Measurements from ENCODE around the gene NCKAP5.

The NCKAP5 gene

DNA sequence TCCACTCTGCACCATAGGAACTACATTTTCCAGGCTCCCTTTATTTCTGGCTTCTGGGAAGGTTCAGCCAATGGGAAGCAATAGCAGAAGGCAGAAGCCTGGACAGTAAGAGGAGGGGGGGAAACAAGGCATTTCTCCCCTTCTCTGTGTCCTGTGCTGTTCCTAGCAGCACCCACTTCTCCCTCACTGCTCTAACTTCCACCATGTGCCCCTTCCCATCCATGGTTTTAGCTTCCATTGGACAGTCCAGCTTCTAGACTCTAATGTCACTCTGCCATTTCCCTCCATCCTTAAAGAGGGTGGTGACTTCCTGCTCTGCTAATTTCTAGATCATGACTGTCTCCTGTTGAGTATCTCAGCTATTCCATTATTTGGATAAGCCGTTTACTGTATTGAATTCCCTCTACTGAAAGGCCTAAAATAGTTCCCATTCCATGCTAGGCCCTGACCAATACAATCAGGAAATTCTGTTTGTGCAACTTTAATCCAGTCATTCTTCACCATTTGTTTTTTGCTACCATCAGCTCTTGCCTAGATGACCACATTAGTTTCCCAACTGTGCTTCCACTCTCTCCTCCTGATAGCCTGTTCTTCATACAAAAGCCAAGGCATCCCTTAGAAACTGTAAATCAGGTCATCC is 877.5 kb downstream of the NCKAP5 start:
- Mint-ChIP-seq H3K4me3 (no peak overlapping the region), H3K27ac (no peak overlapping the region), H3K36me3 (ENCODE audit: low read depth) (no peaks in the 10 kb centered on the region), H3K4me1 (no peaks in the 10 kb centered on the region), H3K9me3 (no peaks in the 10 kb centered on the region), H3K27me3 (ENCODE audit: low read depth) (peaks cover 2% of the 10 kb centered on the region)
- TF ChIP-seq, protein P1, sequence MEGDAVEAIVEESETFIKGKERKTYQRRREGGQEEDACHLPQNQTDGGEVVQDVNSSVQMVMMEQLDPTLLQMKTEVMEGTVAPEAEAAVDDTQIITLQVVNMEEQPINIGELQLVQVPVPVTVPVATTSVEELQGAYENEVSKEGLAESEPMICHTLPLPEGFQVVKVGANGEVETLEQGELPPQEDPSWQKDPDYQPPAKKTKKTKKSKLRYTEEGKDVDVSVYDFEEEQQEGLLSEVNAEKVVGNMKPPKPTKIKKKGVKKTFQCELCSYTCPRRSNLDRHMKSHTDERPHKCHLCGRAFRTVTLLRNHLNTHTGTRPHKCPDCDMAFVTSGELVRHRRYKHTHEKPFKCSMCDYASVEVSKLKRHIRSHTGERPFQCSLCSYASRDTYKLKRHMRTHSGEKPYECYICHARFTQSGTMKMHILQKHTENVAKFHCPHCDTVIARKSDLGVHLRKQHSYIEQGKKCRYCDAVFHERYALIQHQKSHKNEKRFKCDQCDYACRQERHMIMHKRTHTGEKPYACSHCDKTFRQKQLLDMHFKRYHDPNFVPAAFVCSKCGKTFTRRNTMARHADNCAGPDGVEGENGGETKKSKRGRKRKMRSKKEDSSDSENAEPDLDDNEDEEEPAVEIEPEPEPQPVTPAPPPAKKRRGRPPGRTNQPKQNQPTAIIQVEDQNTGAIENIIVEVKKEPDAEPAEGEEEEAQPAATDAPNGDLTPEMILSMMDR (IDR thresholded peaks at IDR 0.05; ENCODE audit: unreplicated experiment in 3 of 3) = no peak

DNA sequence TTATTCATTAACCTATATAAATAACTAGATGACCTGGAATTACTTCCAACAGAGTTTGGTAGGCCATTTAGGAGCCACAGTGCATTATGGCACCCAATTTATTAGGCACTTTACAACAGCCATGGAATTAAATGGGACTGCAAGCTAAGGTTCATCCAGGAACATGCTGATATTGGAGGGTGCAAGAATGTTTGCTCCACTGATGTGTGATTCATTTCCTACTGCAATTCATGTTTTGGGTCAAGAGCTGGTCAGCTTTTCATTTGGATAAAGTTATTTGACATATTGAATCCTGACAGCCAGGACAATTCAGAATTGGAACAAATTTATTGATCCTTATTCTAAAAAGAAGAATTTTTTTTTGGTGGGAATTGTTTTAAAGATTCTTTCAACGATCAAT is 886.5 kb downstream of the NCKAP5 start:
- no peak overlapping the region for H3K4me3 Mint-ChIP-seq
- H3K4me1 Mint-ChIP-seq = no peaks in the 10 kb centered on the region
- TF ChIP-seq, protein P1 (IDR thresholded peaks at IDR 0.05; ENCODE audit: unreplicated experiment in 3 of 3) = no peak
- peaks cover 10% of the 10 kb centered on the region for H3K27me3 Mint-ChIP-seq (ENCODE audit: low read depth)
- H3K9me3 Mint-ChIP-seq = no peaks in the 10 kb centered on the region
- H3K27ac Mint-ChIP-seq = no peak overlapping the region
- no peaks in the 10 kb centered on the region for H3K36me3 Mint-ChIP-seq (ENCODE audit: low read depth)

DNA sequence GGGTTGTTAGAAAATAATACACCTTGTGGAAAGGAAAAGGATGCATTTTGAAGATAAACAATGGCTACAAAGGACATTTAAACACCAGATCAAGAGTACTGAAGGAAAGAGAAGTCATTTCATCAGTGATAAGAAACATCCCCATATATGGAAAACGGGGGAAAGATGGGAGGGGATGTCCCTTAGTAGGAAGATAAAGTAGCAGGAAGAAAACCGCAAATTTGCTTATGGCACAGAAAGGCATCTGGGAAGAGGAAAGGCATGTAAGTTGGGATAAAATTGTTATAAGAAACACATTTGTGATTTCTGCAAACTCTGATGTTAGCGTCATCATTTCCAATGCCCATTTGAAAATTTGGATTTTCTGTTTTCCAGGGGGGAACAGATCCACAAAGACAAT is 887.7 kb downstream of the NCKAP5 start:
- TF ChIP-seq, protein P1 (IDR thresholded peaks at IDR 0.05; ENCODE audit: unreplicated experiment in 3 of 3) = no peak
- H3K27ac Mint-ChIP-seq = no peak overlapping the region
- no peak overlapping the region for H3K4me3 Mint-ChIP-seq
- H3K27me3 Mint-ChIP-seq (ENCODE audit: low read depth) = peaks cover 6% of the 10 kb centered on the region
- no peaks in the 10 kb centered on the region for H3K36me3 Mint-ChIP-seq (ENCODE audit: low read depth)
- no peaks in the 10 kb centered on the region for H3K4me1 Mint-ChIP-seq
- H3K9me3 Mint-ChIP-seq = no peaks in the 10 kb centered on the region

DNA sequence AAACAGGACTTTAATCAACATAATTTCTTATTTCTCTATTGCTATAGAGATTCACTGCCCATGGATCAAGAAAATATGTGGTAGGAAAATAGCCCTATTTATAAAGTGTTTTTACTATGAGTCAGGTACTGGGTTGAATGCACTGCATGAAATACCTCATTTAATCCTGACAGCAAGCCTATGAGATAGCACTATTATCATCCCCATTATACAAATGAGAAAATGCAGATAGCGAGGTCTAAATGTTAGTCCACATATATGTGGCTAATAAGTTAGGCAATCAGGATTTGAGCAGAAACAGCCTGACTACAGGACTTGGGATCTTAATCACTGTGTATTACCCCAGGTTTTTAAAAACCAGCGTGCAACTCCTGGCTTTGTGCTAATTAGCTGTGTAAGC is 889.8 kb downstream of the NCKAP5 start:
- no peaks in the 10 kb centered on the region for H3K9me3 Mint-ChIP-seq
- no peaks in the 10 kb centered on the region for H3K36me3 Mint-ChIP-seq (ENCODE audit: low read depth)
- H3K4me3 Mint-ChIP-seq = no peak overlapping the region
- no peaks in the 10 kb centered on the region for H3K4me1 Mint-ChIP-seq
- TF ChIP-seq, protein P1 (IDR thresholded peaks at IDR 0.05; ENCODE audit: unreplicated experiment in 3 of 3) = no peak
- peaks cover 13% of the 10 kb centered on the region for H3K27me3 Mint-ChIP-seq (ENCODE audit: low read depth)
- no peak overlapping the region for H3K27ac Mint-ChIP-seq

DNA sequence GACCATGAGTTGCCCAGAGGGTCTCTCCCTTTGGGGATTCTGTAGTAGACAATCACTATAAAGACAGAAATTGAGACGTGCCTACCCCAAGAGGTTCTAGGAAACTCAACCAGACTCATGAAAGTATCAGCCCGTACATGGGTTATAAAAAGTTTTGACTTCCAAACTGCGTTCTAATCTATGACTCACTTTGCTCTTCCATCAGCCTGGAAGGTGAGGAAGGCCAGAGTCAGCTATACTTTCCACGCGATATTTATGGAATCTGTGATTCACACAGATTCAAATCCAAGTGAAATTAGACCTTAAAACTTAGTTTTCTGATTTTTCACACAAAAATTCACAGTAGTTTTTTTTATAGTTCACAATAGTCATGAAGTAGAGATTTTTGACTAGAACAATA is 890.6 kb downstream of the NCKAP5 start:
- no peaks in the 10 kb centered on the region for H3K36me3 Mint-ChIP-seq (ENCODE audit: low read depth)
- TF ChIP-seq, protein P1 (IDR thresholded peaks at IDR 0.05; ENCODE audit: unreplicated experiment in 3 of 3) = no peak
- no peaks in the 10 kb centered on the region for H3K4me1 Mint-ChIP-seq
- no peak overlapping the region for H3K27ac Mint-ChIP-seq
- no peak overlapping the region for H3K4me3 Mint-ChIP-seq
- H3K27me3 Mint-ChIP-seq (ENCODE audit: low read depth) = peaks cover 19% of the 10 kb centered on the region
- H3K9me3 Mint-ChIP-seq = no peaks in the 10 kb centered on the region

DNA sequence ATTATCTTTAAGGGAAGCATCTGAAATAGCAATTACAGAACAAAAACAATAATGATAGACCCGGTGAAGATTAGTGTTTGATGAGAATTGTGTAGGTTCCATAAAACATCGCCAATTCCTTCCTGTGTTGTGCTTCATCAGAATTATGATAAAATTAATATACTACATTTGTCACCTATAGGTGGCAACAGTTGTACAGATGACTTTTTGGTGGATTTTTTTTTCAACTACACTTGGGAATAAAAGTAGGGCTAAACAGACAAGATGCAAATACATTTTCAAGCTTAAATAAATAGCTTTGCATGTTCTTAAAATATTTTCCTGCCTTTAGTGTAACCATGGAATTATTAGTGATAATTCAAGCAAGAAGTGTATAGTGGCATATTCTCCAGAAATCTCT is 891.3 kb downstream of the NCKAP5 start:
- TF ChIP-seq, protein P1 (IDR thresholded peaks at IDR 0.05; ENCODE audit: unreplicated experiment in 3 of 3) = peak in 2 of 3 experiments; percentile 8 to 18

More for the DNA sequence above, 891.3 kb downstream of the NCKAP5 start:
- Mint-ChIP-seq H3K27ac (no peak overlapping the region), H3K27me3 (ENCODE audit: low read depth) (peaks cover 25% of the 10 kb centered on the region), H3K4me3 (no peak overlapping the region), H3K9me3 (no peaks in the 10 kb centered on the region), H3K36me3 (ENCODE audit: low read depth) (no peaks in the 10 kb centered on the region), H3K4me1 (no peaks in the 10 kb centered on the region)

All from nephron (organoid).